HCT116 (cell line): Measurements from ENCODE around the gene SYNDIG1. TPM values are rescaled to one million over a fixed set of nuclear protein-coding genes. Genes with fewer than 3 reads are reported as not detected.

ENCODE experiments used
- ATAC-seq: fragments of 200-7000 bp; cut with Tn5 transposase; 2 replicates; pipeline ENCODE4 v1.9.1; 2020; ENCODE audit warnings: mild to moderate bottlenecking, moderate library complexity
- BruUV-seq: library from RNA; stranded (reverse); fragments of 400-500 nt; replicated peaks from 2 replicates; lab custom pipeline; 2021; lab: Mats Ljungman, UMichigan
- CTCF ChIA-PET: fragments of 300-600 bp; sonication (Branson Sonifier 250); formaldehyde crosslinking; loops from one replicate; lab custom pipeline; 2021; ENCODE audit warnings: antibody characterized with exemption; lab: Charles Lee
- POLR2A ChIA-PET: fragments of 300-600, 350-600 bp; sonication (Branson Sonifier 250); formaldehyde crosslinking; loops from one replicate; lab custom pipeline; 2021; ENCODE audit warnings: antibody characterized with exemption; lab: Charles Lee
- RAD21 ChIA-PET, 2 experiments: fragments of 300-600 bp; sonication (Branson Sonifier 250); formaldehyde crosslinking; loops; one replicate each; lab custom pipeline; 2023; ENCODE audit warnings: low total read pairs in 2 of 2; ENCODE audit not compliant: uncharacterized antibody in 2 of 2, unreplicated experiment in 2 of 2, low non-redundant PET in 1 of 2; lab: Charles Lee
- DNase-seq: peaks from one replicate; pipeline ENCODE4 v3.0.0-alpha.2; 2010; ENCODE audit warnings: low read depth, low spot score
- H2AFZ ChIP-seq: fragments of 200-600 bp; shearing (Covaris generic), sonication (generic); 2 replicates; pipeline ENCODE4 v1.6.1; 2017; ENCODE audit warnings: low read depth, mixed run types, mixed read lengths, antibody characterized with exemption, low read length; ENCODE audit not compliant: poor library complexity, severe bottlenecking
- H3K27ac ChIP-seq: 2 replicates; pipeline ENCODE4 v1.5.1; 2012; ENCODE audit warnings: low read depth, low read length
- H3K27me3 ChIP-seq: fragments of 200-600 bp; sonication (generic); 2 replicates; pipeline ENCODE4 v1.6.1; 2016; ENCODE audit warnings: mixed run types, low read length, mixed read lengths; ENCODE audit not compliant: insufficient read depth
- H3K36me3 ChIP-seq, 2 experiments: fragments of 200-500 bp in 1 of 2; fragments of 200-600 bp in 1 of 2; sonication (Bioruptor generic) in 1 of 2; sonication (generic) in 1 of 2; 2 replicates each; pipeline versions ENCODE4 v1.5.1 to v1.6.1; 2014 to 2016; ENCODE audit warnings: low read length in 2 of 2, inconsistent platforms in 1 of 2, mixed read lengths in 1 of 2, mixed run types in 1 of 2; ENCODE audit not compliant: insufficient read depth in 2 of 2, control insufficient read depth in 1 of 2
- H3K4me1 ChIP-seq, 2 experiments: fragments of 200-600 bp in 1 of 2; sonication (generic) in 1 of 2; 2 replicates each; pipeline versions ENCODE4 v1.5.1 to v1.6.1; 2012 to 2017; ENCODE audit warnings: low read length in 2 of 2, inconsistent platforms in 1 of 2, mild to moderate bottlenecking in 1 of 2, mixed read lengths in 1 of 2, mixed run types in 1 of 2, moderate library complexity in 1 of 2; ENCODE audit not compliant: insufficient read depth in 2 of 2, control insufficient read depth in 1 of 2
- H3K4me2 ChIP-seq: fragments of 200-600 bp; sonication (generic); 2 replicates; pipeline ENCODE4 v1.6.1; 2017; ENCODE audit warnings: mixed run types, low read length, mixed read lengths
- H3K4me3 ChIP-seq, 2 experiments: fragments of 200-600 bp in 1 of 2; sonication (generic) in 1 of 2; replicated peaks in 1 of 2; 2 replicates each; pipeline ENCODE4 v1.5.1; 2011 to 2016; ENCODE audit warnings: low read length in 2 of 2, control low read depth in 1 of 2, low read depth in 1 of 2, mild to moderate bottlenecking in 1 of 2, mixed read lengths in 1 of 2, mixed run types in 1 of 2
- H3K79me2 ChIP-seq: fragments of 200-600 bp; sonication (generic); 2 replicates; pipeline ENCODE4 v1.6.1; 2017; ENCODE audit warnings: mild to moderate bottlenecking, mixed run types, low read length, moderate library complexity, mixed read lengths; ENCODE audit not compliant: insufficient read depth
- H3K9ac ChIP-seq: fragments of 200-600 bp; sonication (generic); 2 replicates; pipeline ENCODE4 v1.6.1; 2016; ENCODE audit warnings: low read length, mixed read lengths
- H3K9me2 ChIP-seq: fragments of 200-600 bp; sonication (generic), shearing (Covaris generic); 2 replicates; pipeline ENCODE4 v1.6.1; 2017; ENCODE audit warnings: mixed run types, mild to moderate bottlenecking, moderate library complexity; ENCODE audit not compliant: insufficient read depth
- H3K9me3 ChIP-seq, 2 experiments: fragments of 200-500 bp in 1 of 2; fragments of 200-600 bp in 1 of 2; sonication (Bioruptor generic) in 1 of 2; sonication (generic) in 1 of 2; 2 replicates each; pipeline ENCODE4 v1.6.1; 2014 to 2017; ENCODE audit warnings: low read length in 2 of 2, mixed read lengths in 2 of 2, inconsistent platforms in 1 of 2, low read depth in 1 of 2, mild to moderate bottlenecking in 1 of 2, mixed run types in 1 of 2, moderate library complexity in 1 of 2; ENCODE audit not compliant: control insufficient read depth in 1 of 2, insufficient read depth in 1 of 2
- H4K20me1 ChIP-seq: fragments of 200-600 bp; sonication (generic), shearing (Covaris generic); 2 replicates; pipeline ENCODE4 v1.6.1; 2017; ENCODE audit warnings: mixed run types, mild to moderate bottlenecking, moderate library complexity; ENCODE audit not compliant: insufficient read depth
- CBX3 ChIP-seq: IDR thresholded peaks from 2 replicates; pipeline ENCODE4 v1.6.1; 2012; ENCODE audit warnings: low read depth
- CTCF ChIP-seq, 3 experiments: fragments of 200-600 bp in 1 of 3; sonication (generic) in 1 of 3; IDR thresholded peaks in 2 of 3; conservative IDR thresholded peaks in 1 of 3; 2 replicates each; pipeline ENCODE4 v1.5.1; 2012 to 2017; ENCODE audit warnings: low read depth in 2 of 3, low read length in 2 of 3, antibody characterized with exemption in 1 of 3, borderline replicate concordance in 1 of 3, control low read depth in 1 of 3, mild to moderate bottlenecking in 1 of 3, mixed read lengths in 1 of 3, mixed run types in 1 of 3, moderate library complexity in 1 of 3; ENCODE audit not compliant: insufficient read depth in 1 of 3
- ELF1 ChIP-seq: IDR thresholded peaks from 2 replicates; pipeline ENCODE4 v1.6.1; 2012; ENCODE audit warnings: low read depth, borderline replicate concordance
- POLR2A ChIP-seq: IDR thresholded peaks from 2 replicates; pipeline ENCODE4 v1.7.0; 2011; ENCODE audit warnings: borderline replicate concordance; ENCODE audit not compliant: insufficient read depth, insufficient read length; ENCODE audit errors: extremely low read depth
- POLR2AphosphoS5 ChIP-seq: IDR thresholded peaks from 2 replicates; pipeline ENCODE4 v1.6.1; 2011; ENCODE audit warnings: mild to moderate bottlenecking, low read depth, low read length, moderate library complexity
- SIN3A ChIP-seq: IDR thresholded peaks from 2 replicates; pipeline ENCODE4 v1.6.1; 2012; ENCODE audit warnings: low read depth
- SP1 ChIP-seq: IDR thresholded peaks from 2 replicates; pipeline ENCODE4 v1.6.1; 2012; ENCODE audit warnings: low read depth
- YY1 ChIP-seq: IDR thresholded peaks from 2 replicates; pipeline ENCODE4 v1.6.1; 2011; ENCODE audit warnings: low read length, low read depth, moderate library complexity, mild to moderate bottlenecking; ENCODE audit not compliant: insufficient replicate concordance; ENCODE audit errors: extremely low read depth
- ZFX ChIP-seq: fragments of 450-650 bp; IDR thresholded peaks from 2 replicates; pipeline ENCODE4 v1.6.1; 2017
- intact Hi-C: fragments of 100-400 bp; cut with micrococcal nuclease; formaldehyde crosslinking; loops from 2 replicates; pipeline ENCODE4 v1.10.0; 2022
- total RNA-seq: library from RNA; stranded (reverse); gene quantifications from one replicate; pipeline ENCODE4 v1.2.1, GENCODE V29; 2021; ENCODE audit not compliant: unreplicated experiment
- TF ChIP-seq, protein P1 (sequence below): IDR thresholded peaks from 2 replicates; pipeline ENCODE4 v1.6.1; 2012; ENCODE audit warnings: low read depth

Gene SYNDIG1
- total RNA-seq, 1 experiment from 2014 or later, result not detected

DNA sequence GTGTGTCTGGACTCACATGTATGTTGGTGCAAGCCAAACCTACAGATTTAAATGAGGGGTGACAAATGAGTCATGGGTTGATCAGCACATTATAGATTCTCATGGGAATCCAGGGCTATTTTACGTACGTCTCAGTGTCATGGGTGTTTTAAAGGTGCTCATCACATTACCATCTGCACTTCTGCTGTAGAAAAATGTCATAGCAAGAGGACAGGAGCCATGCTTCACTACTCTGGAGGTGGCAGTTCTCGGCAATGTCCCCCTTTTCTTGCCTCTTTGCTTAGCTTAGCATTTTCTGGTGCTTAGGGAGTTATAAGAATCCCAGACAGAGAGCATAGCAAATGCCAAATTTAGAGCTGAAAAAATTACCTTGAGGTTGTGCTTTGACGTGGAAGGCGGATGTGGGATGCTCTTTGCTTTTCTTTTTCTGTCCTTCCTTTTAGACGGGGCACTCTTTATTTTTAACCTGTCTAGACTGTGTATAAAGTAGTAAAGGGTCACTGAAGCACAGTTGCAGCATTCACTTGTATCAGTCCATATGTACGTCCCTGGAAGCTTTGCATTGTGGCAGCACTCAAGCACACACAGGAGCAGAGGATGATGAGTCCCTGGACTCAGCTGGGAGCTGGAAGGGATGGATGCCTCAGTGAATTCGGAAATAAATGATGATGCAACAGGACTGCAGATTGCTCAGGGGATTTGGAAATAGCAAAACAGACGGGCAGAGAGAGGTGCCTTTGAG, 139.7 kb downstream of the SYNDIG1 start:
- ChIA-PET POLR2A (no interaction called here), RAD21 (no interaction called here), CTCF (no interaction called here)
- H3K4me1 ChIP-seq, result no peaks in the 10 kb centered on the region
- no peak for DNase-seq
- no peak overlapping the region for H3K4me2 ChIP-seq
- no peaks in the 10 kb centered on the region for H3K79me2 ChIP-seq
- BruUV-seq, result no TSS peak
- H3K27me3 ChIP-seq, result peaks cover 64% of the 10 kb centered on the region
- H3K9me2 ChIP-seq, result no peaks in the 10 kb centered on the region
- H3K4me3 ChIP-seq, result no peak overlapping the region
- no peak for ATAC-seq
- no peaks in the 10 kb centered on the region for H3K9me3 ChIP-seq
- H4K20me1 ChIP-seq, result no peaks in the 10 kb centered on the region
- no peak overlapping the region for H2AFZ ChIP-seq
- H3K9ac ChIP-seq, result no peak overlapping the region
- TF ChIP-seq YY1 (no peak), POLR2A (no peak), CBX3 (no peak), ELF1 (no peak), SP1 (no peak), SIN3A (no peak), CTCF (IDR thresholded peaks at IDR 0.05 in 2 of 3, conservative IDR thresholded peaks at IDR 0.05 in 1 of 3; ENCODE audit: borderline replicate concordance in 1 of 3, insufficient read depth in 1 of 3, low read depth in 2 of 3, low read length in 2 of 3) (no peak), POLR2AphosphoS5 (no peak), ZFX (no peak)
- TF ChIP-seq, protein P1, sequence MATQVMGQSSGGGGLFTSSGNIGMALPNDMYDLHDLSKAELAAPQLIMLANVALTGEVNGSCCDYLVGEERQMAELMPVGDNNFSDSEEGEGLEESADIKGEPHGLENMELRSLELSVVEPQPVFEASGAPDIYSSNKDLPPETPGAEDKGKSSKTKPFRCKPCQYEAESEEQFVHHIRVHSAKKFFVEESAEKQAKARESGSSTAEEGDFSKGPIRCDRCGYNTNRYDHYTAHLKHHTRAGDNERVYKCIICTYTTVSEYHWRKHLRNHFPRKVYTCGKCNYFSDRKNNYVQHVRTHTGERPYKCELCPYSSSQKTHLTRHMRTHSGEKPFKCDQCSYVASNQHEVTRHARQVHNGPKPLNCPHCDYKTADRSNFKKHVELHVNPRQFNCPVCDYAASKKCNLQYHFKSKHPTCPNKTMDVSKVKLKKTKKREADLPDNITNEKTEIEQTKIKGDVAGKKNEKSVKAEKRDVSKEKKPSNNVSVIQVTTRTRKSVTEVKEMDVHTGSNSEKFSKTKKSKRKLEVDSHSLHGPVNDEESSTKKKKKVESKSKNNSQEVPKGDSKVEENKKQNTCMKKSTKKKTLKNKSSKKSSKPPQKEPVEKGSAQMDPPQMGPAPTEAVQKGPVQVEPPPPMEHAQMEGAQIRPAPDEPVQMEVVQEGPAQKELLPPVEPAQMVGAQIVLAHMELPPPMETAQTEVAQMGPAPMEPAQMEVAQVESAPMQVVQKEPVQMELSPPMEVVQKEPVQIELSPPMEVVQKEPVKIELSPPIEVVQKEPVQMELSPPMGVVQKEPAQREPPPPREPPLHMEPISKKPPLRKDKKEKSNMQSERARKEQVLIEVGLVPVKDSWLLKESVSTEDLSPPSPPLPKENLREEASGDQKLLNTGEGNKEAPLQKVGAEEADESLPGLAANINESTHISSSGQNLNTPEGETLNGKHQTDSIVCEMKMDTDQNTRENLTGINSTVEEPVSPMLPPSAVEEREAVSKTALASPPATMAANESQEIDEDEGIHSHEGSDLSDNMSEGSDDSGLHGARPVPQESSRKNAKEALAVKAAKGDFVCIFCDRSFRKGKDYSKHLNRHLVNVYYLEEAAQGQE, result no peak
- H3K36me3 ChIP-seq, result no peaks in the 10 kb centered on the region
- no peak overlapping the region for H3K27ac ChIP-seq
- intact Hi-C loops, result no loop called here
